HL-60 (cell line): ENCODE data around the gene C16orf95.

Experiments used
- DNase-seq, 2 experiments: peaks; one replicate each; pipeline ENCODE4 v3.0.0-alpha.2; 2010 to 2020; ENCODE audit warnings: low read depth in 1 of 2, low spot score in 1 of 2
- H3K27ac ChIP-seq: fragments of 250-450 bp; sonication (Bioruptor Pico); replicated peaks from 2 replicates; pipeline ENCODE4 v1.5.1; 2020; ENCODE audit warnings: mild to moderate bottlenecking, moderate library complexity
- H3K27me3 ChIP-seq: fragments of 250-450 bp; sonication (Bioruptor Pico); 2 replicates; pipeline ENCODE4 v1.5.1; 2021; ENCODE audit warnings: mild to moderate bottlenecking, moderate library complexity; ENCODE audit not compliant: insufficient read depth, poor library complexity, severe bottlenecking
- H3K4me3 ChIP-seq: replicated peaks from 2 replicates; pipeline ENCODE4 v1.5.1; 2011; ENCODE audit warnings: mild to moderate bottlenecking, control low read depth, low read length; ENCODE audit not compliant: insufficient read depth
- GABPA ChIP-seq: IDR thresholded peaks from 2 replicates; pipeline ENCODE4 v1.6.1; 2012; ENCODE audit warnings: low read depth
- POLR2AphosphoS5 ChIP-seq: IDR thresholded peaks from 2 replicates; pipeline ENCODE4 v1.6.1; 2012; ENCODE audit warnings: low read depth
- SPI1 ChIP-seq: IDR thresholded peaks from 2 replicates; pipeline ENCODE4 v1.6.1; 2012; ENCODE audit warnings: low read depth, mild to moderate bottlenecking, borderline replicate concordance
- TF ChIP-seq, protein P1 (sequence below): IDR thresholded peaks from one replicate; pipeline ENCODE4 v1.5.1; 2011; ENCODE audit warnings: low read length, control low read depth, inconsistent platforms; ENCODE audit not compliant: insufficient read depth
- TF ChIP-seq, protein P2 (sequence below): IDR thresholded peaks from 2 replicates; pipeline ENCODE4 v1.6.1; 2012; ENCODE audit warnings: low read depth; ENCODE audit not compliant: insufficient replicate concordance

Gene C16orf95

DNA sequence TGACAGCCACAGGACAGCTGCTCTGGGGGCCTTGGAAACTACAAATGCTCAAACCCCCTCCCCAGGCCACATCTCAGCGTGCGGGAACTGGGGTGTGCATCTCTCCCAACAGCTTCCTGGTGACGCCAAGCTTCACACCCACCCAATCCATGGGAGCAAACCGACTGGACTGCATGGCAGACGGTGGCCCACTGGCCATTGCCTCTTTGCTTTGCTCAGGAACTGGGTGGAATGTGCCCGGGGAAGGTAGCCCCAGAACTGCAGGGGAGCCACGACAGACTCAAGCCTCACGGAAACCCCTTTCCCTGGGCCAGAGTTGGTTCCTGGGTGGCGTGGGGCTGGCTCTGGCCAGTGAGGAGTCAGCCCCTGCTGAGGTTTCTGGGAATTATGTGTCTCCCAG is 5.2 kb upstream of the C16orf95 start:
- no peak overlapping the region for H3K27ac ChIP-seq
- H3K27me3 ChIP-seq = no peaks in the 10 kb centered on the region
- TF ChIP-seq, protein P1, sequence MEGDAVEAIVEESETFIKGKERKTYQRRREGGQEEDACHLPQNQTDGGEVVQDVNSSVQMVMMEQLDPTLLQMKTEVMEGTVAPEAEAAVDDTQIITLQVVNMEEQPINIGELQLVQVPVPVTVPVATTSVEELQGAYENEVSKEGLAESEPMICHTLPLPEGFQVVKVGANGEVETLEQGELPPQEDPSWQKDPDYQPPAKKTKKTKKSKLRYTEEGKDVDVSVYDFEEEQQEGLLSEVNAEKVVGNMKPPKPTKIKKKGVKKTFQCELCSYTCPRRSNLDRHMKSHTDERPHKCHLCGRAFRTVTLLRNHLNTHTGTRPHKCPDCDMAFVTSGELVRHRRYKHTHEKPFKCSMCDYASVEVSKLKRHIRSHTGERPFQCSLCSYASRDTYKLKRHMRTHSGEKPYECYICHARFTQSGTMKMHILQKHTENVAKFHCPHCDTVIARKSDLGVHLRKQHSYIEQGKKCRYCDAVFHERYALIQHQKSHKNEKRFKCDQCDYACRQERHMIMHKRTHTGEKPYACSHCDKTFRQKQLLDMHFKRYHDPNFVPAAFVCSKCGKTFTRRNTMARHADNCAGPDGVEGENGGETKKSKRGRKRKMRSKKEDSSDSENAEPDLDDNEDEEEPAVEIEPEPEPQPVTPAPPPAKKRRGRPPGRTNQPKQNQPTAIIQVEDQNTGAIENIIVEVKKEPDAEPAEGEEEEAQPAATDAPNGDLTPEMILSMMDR = no peak
- no peak for TF ChIP-seq SPI1
- TF ChIP-seq POLR2AphosphoS5 = no peak
- no peak for TF ChIP-seq GABPA
- TF ChIP-seq, protein P2, sequence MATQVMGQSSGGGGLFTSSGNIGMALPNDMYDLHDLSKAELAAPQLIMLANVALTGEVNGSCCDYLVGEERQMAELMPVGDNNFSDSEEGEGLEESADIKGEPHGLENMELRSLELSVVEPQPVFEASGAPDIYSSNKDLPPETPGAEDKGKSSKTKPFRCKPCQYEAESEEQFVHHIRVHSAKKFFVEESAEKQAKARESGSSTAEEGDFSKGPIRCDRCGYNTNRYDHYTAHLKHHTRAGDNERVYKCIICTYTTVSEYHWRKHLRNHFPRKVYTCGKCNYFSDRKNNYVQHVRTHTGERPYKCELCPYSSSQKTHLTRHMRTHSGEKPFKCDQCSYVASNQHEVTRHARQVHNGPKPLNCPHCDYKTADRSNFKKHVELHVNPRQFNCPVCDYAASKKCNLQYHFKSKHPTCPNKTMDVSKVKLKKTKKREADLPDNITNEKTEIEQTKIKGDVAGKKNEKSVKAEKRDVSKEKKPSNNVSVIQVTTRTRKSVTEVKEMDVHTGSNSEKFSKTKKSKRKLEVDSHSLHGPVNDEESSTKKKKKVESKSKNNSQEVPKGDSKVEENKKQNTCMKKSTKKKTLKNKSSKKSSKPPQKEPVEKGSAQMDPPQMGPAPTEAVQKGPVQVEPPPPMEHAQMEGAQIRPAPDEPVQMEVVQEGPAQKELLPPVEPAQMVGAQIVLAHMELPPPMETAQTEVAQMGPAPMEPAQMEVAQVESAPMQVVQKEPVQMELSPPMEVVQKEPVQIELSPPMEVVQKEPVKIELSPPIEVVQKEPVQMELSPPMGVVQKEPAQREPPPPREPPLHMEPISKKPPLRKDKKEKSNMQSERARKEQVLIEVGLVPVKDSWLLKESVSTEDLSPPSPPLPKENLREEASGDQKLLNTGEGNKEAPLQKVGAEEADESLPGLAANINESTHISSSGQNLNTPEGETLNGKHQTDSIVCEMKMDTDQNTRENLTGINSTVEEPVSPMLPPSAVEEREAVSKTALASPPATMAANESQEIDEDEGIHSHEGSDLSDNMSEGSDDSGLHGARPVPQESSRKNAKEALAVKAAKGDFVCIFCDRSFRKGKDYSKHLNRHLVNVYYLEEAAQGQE = no peak
- DNase-seq = no peak
- H3K4me3 ChIP-seq = no peak overlapping the region

DNA sequence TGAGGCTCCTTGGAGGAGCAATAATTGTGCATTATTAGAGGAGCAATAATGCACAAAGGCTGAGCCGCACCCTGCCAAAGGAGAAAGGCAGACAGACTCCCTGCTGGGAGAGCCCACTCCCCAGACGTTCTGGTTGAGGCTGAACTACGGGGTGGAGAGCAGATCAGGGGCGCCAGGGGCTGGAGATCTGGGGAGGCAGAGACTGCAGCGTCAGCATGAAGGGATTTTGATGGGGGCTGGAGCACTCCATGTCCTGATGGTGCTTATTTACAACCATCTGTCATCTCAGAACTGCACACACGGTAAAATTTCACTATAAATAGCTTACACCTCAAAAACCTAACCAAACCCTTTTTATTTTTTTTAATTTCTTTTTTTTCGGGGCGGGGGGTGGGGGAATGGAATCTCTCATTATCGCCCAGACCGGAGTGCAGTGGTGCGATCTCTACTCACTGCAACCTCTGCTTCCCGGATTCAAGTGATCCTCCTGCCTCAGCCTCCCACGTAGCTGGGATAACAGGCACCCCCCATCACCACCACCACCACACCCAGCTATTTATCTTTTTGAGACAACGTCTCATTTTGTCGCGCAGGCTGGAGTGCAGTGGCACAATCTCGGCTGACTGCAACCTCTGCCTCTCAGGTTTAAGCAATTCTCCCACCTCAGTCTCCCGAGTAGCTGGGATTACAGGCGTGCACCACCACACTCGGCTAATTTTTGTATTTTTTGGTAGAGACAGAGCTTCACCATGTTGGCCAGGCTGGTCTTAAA is 4.3 kb upstream of the C16orf95 start:
- DNase-seq = no peak
- Histone ChIP-seq H3K4me3 (no peak overlapping the region), H3K27me3 (no peaks in the 10 kb centered on the region), H3K27ac (no peak overlapping the region)
- TF ChIP-seq, protein P1 = no peak

DNA sequence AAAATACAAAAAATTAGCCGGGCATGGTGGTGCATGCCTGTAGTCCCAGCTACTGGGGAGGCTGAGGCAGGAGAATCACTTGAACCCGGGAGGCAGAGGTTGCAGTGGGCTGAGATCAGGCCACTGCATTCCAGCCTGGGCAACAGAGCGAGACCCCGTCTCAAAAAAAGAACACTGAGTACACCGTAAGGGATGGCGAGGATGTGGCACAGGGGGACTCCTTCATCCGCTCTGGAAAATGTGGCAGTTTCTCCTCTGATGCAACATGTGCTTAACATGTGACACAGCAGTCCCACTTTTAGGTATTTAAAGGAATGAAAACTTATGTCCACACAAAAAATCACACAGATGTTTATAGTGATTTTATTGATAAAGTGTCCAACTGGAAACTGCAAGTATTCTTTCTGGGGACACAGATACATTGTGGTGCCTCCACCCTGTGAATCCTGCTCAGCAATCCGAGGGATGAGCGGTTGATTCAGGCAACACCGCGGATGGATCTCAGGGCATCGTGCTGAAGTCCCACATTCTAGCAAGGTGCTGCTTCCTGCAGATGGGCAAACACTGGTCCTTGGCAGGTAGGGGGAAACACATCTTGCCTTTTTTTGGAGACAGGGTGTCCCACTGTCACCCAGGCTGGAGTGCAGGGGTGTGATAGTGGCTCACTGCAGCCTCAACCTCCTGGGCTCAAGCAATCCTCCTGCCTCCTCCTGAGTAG is 3.5 kb upstream of the C16orf95 start:
- DNase-seq = no peak
- no peak overlapping the region for H3K4me3 ChIP-seq

More for the DNA sequence above, 3.5 kb upstream of the C16orf95 start:
- no peak overlapping the region for H3K27ac ChIP-seq
- H3K27me3 ChIP-seq = no peaks in the 10 kb centered on the region
- TF ChIP-seq, protein P2 = no peak
- TF ChIP-seq, protein P1 = no peak
- TF ChIP-seq GABPA (no peak), SPI1 (no peak), POLR2AphosphoS5 (no peak)
